Breast epithelium (tissue), 3 donors: ENCODE measurements around the gene SOCS3.

Experiments
- CTCF ChIP-seq, 3 donors: fragments of 450-650 bp; IDR thresholded peaks; one replicate each; pipeline ENCODE4 v1.5.1; 2016 to 2017; ENCODE audit warnings: antibody characterized with exemption in 3 of 3, mild to moderate bottlenecking in 3 of 3, moderate library complexity in 3 of 3
- POLR2A ChIP-seq: fragments of 450-650 bp; IDR thresholded peaks from one replicate; pipeline ENCODE4 v1.6.1; 2016; ENCODE audit warnings: antibody characterized with exemption, mild to moderate bottlenecking, moderate library complexity

- TF ChIP-seq CTCF (IDR thresholded peaks at IDR 0.05) (no peak), POLR2A (no peak)
These were observed 46.5 kb upstream of the SOCS3 start for GRCh38 chr17:78406396-78406795.
